Gastroesophageal sphincter (tissue), 3 donors: Measurements from ENCODE around the gene FBXW5.

Experiments used
- CTCF ChIP-seq, 4 experiments: fragments of 200-600 bp in 2 of 4; fragments of 450-650 bp in 2 of 4; sonication (generic) in 1 of 4; IDR thresholded peaks; one replicate each; pipeline ENCODE4 v1.5.1; 2017 to 2019; ENCODE audit warnings: antibody characterized with exemption in 4 of 4, mild to moderate bottlenecking in 2 of 4, moderate library complexity in 2 of 4
- POLR2A ChIP-seq, 2 donors: fragments of 450-650 bp; IDR thresholded peaks; one replicate each; pipeline ENCODE4 v1.6.1; 2017; ENCODE audit warnings: antibody characterized with exemption in 2 of 2, mild to moderate bottlenecking in 2 of 2, moderate library complexity in 1 of 2
- POLR2AphosphoS5 ChIP-seq: sonication (generic); formaldehyde crosslinking; IDR thresholded peaks from one replicate; pipeline ENCODE4 v1.6.1; 2017; ENCODE audit warnings: antibody characterized with exemption

- TF ChIP-seq CTCF (IDR thresholded peaks at IDR 0.05) (no peak), POLR2A (IDR thresholded peaks at IDR 0.05) (no peak), POLR2AphosphoS5 (no peak)
These were observed 21.4 kb upstream of the FBXW5 start for GRCh38 chr9:136965771-136966484.
